HG02943 (cell line): ENCODE data around the gene SETD4.

ENCODE experiments used
- ATAC-seq: cut with Tn5 transposase; IDR thresholded peaks from one replicate; pipeline ENCODE4 v1.9.1; 2021; ENCODE audit warnings: mild to moderate bottlenecking, low read depth, moderate library complexity; ENCODE audit not compliant: unreplicated experiment

SETD4 gene

DNA sequence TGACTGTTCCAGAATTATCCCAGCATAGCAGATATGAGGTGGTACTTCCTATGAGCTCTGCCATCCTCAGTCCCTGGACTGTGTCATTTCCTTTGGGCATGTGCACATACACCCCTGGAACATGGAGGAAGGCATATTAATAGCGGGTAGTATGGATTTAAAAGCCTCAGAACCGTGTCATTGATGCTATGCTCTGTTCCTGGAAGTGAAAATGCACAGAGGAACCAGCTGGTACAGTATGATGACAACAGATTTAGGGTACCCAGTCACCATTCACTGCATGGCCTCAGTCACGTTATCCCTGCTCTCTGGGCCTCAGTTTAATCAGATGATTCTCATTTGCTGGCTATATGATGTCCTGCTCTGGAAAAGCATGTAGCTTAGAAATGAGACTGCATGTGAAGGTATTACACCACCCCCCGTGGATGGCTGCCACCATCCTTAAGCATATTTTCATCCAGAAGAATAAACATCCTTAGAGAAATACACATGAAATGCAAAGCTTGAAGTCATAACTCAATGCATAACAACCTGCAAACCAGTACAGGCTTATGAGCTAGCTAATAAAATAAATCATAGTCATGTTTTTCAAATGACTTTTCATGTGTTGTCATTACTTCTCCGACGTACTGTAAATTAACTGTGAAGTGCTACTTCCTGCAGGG, 37.8 kb downstream of the SETD4 start:
- ATAC-seq = no peak

DNA sequence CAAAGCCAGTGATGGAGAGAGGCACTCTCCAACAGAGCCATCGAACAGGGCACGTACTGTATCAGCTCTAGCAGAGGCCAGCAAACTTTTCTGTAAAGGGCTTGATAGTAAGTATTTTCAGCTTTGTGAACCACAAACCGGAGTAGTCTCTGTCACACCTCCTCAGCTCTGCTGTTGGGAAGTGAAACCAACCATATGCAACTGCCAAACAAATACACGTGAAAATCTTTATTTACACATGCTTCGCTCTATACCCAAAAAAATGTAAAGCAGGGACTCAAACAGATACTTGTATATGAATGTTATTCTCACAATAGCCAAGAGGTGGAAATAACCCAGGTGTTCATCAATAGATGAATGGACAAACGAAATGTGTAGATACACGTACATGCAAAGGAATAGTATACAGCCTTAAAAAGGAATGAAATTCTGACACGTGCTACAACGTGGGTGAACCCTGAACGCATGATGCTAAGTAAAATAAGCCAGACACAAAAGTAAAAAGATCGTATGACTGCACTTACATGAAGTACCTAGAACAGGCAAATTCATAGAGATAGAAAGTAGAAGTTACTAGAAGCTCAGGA, 39.0 kb downstream of the SETD4 start:
- ATAC-seq = no peak

DNA sequence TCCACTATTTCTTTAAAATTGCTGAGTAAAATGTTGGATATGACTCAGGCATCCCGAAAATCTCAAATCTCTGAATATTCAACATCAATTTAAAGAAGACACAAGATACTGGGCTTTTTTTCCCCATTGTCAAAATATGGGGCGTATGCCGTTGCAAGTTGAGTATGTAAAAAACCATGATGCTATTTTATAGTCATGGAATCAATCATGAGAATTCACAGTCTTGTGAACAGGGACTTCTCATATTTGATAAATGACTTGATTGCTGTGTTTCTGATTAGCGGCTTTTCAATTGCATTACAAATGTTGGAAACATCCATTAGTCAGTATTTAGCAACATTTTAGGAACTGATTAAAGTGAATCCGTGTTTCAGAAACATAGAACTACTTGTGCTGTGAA, 45.3 kb downstream of the SETD4 start:
- ATAC-seq = no peak

DNA sequence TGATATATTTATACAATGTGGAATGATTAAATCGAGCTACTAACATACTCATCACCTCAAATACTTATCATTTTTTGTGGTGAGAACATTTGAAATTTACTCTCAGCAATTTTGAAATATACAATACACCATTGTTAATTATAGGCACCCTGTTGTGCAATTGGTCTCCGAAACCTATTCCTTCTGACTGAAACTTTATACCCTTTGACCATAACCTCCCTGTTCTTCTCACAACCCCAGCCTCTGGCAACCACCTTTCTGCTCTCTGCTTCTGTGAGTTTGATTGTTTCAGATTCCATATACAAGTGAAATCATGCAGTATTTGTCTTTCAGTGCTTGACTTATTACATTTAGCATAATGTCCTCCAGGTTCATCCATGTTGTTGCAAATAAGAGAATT, 49.5 kb downstream of the SETD4 start:
- ATAC-seq = no peak

DNA sequence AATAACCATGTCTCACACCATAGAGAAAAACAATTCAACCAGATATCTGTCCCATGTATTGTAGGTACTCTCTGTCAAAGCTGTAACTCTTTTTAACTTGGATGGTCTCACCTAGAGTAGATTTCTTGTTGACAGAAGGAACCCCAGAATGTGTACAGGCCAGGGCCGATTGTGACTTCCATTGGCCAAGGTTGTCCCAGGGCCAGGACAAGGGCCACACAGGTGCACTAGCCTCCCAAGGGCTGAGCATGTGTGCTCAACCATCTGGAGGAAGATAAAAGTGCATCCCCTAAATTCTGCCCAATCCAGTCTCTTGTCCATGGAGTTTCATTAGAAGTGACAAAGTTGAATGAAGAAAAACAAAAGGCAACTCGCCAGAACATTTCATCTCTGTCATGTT, 51.8 kb downstream of the SETD4 start:
- ATAC-seq = no peak

DNA sequence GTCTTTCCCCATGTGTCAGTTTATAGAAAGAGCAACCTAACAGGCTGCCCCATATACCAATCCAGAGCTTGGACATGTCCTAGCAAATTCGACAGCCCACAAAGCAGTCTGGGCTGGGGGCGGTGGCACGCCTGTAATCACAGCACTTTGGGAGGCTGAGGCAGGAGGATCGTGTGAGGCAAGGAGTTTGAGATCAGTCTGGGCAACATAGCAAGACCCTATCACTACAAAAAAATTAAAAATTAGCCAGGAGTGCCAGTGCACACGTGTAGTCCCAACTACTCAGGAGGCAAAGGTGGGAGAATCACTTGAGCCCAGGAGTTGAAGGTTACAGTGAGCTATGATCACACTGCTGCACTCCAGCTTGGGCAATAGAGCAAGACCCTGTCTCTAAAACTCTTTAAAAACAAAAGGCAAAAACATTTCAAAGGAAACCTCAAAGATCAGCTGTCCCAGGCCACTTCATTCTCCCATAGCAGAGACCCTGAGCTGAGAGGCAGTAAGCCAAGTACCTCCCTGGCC, 54.4 kb downstream of the SETD4 start:
- no peak for ATAC-seq

DNA sequence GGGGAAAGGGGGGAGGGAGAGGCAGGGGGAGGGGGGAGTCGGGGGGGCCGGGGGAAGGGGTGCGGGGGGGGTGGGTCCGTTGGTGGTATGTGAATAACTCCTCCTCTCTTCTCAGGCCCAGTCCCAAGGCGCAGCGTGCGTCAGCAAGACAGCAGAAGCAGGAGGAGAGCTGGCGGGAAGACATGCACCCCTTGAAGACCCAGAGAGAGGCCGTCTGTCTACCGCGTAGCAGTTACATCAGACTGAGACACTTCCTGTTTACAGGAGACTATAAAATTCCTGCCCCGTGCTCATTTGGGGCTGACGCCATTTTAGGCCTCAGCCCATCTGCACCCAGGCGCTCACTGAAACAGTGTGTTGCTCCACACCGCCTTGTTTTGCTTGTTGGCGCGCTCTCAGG, 55.3 kb downstream of the SETD4 start:
- no peak for ATAC-seq

DNA sequence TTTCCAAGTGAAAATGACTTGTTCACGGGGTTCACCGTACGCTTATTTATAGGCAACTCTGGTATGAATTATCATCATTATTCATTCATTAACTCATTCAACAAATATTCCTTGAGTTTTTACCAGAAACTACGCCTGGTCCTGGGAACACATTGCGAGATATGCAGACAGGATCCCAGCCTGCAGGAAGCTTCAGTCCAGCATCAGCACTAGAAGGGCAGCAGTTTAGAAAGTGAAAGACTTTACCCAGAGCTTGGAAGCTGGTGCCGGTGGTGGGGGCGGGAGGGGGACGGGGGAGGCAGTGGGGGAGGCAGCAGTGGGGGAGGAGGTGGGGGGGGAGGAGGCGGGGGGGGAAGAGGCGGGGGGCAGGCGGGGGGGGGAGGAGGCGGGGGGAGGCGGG, 55.9 kb downstream of the SETD4 start:
- ATAC-seq = no peak

DNA sequence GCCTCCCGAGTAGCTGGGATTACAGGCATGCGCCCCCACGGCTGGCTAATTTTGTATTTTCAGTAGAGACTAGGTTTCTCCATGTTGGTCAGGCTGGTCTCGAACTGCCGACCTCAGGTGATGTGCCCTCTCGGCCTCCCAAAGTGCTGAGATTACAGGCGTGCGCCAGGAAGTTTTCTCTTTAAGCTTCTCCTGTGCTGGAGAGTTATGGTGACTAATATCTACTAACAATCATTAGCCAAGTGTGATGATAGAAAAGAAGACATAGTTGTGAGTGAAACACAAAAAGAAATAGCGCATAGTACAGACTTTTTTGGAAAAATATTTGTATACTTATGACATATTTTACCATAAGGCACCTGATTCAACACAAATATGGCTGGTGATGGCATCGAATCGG, 56.5 kb downstream of the SETD4 start:
- ATAC-seq = no peak

DNA sequence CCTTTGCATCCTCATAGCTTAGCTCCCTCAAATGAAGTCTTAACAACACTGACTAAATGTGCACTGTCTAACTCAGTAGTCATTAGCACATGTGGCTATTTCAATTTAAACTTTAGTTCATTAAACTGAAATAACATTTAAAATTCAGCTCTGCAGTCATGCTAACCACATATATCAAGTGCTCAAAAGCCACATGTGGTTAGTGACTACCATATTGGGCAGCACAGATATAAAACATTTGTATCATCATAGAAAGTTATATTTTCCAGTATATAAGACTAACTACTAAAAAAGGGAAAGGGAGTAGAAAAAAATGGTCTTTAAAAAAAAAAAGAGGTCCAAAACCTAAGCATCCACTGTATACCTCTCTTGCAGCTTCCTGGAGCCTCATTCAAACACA, 64.1 kb downstream of the SETD4 start:
- no peak for ATAC-seq

DNA sequence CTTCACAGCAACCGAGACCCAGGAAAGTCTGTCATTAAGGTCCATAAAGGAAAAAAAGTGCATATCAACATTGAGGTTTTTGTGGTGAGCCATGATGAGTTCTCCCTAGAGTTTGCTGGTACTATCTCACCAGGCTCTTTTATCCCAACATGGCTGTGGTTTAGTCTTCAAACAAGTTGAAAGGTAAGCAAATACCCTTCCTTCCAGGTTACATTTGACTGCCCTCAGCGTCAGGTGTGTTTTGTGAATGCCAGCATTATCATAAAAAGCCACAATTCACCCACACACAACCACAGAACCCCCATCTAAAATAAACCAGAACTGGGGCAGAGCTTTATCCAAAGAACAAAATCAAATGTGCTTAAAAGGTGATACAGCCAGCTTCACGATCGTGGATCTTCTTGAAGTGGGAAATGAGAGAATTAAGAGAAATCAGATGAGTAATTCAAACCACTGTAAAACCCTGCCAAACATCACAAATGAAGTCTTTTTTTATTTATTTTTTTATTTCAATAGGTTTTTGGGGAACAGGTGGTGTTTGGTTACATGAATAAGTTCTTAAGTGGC, 64.7 kb downstream of the SETD4 start:
- ATAC-seq = no peak

DNA sequence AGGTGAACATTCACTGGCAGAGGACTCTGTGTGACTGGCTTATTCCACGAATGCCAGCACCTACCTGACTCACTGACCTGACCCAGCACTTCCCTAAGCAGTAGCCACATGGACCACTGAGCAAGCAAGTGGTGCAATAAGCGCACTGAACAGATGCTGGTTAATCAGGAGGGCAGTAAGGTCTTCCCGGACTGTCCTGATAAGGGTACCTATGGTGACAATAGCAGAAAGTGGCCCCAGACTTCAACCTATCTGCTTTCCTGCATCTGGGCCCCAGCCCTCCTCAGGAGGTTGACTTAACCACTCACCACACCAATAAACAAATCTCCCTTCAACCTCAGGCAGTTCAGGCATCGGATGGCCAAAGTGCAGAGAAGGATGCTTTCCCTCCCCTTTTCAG, 65.7 kb downstream of the SETD4 start:
- ATAC-seq = no peak

DNA sequence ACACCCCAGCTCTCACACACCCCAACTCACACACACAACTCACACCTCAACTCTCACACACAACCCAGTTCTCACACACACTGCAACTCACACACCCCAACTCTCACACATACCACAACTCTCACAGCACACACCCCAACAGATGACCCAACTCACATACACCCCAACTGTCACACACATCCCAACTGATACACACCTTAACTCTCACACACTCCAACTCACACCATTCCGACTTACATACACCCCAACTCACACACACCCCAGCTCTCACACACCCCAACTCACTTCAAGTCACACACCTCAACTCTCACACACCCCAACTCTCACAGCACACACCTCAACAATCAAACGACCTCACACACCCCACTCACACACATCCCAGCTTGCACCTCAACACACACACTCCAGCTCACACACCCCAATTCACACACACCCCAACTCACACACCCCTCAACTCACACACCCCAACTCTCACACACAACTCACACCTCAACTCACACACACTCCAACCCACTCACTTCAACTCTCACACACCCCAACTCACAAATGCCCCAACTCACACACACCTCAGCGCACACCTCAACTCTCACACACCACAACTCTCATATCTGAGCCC, 66.3 kb downstream of the SETD4 start:
- ATAC-seq = no peak

DNA sequence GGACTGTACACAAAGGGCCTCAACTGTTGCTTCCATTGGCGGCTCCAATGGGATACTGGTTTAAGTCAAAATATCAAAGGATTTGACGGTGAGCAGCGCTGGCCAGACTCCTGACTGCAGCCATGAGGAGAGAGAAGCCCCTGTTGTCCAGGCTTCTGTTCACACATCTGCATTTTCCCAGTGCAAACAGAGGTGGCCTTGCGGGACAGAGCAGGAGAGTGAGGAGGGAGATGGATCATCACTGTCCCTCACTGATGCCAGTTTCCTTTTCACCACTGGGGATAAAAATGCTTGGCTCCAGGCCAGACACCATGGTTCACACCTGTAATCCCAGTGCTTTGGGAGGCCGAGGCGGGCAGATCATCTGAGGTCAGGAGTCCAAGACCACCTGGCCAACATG, 69.2 kb downstream of the SETD4 start:
- no peak for ATAC-seq

DNA sequence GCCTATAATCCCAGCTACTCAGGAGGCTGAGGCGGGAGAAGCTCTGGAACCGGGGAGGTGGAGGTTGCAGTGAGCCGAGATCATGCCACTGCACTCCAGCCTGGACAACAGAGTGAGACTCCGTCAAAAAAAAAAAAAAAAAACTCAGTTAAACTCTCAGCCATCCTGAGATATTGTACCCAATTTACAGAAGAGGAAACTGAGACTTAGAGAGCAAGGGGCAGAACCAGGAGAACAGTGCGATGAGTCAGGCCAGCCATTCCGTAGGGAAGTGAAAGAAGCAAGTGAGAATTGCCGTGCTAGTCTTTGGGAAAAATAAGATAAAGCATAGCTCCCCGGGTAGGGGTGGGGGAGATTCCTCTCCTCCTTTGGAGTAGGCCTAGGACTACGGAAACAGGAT, 69.7 kb downstream of the SETD4 start:
- no peak for ATAC-seq

DNA sequence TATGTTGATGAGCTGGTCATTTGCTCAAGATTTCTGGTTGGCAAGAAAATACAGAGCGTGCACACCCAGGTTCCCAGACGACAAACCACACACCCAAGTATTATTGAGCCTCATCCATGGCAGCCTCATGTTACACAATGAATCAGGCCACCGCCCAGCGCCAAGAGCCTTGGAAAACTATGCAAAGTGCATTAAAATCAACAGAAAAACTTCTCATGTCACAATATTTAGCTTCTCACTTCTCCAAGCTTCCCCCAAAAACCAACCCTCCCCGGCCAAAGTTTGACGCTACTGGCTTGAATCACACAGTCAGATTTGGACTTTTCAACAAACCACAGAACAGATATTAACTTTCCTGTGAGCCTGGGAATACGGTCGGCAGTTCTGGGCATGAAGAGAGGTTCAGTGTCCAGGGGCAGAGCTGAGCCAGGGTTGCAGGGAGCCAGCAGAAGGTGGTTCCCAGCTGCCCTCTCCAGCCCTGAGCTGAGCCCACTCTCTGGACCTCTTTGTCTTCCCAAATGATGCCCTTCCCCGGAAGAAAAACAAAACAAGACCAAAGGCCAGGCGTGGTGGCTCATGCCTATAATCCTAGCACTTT, 71.1 kb downstream of the SETD4 start:
- no peak for ATAC-seq

DNA sequence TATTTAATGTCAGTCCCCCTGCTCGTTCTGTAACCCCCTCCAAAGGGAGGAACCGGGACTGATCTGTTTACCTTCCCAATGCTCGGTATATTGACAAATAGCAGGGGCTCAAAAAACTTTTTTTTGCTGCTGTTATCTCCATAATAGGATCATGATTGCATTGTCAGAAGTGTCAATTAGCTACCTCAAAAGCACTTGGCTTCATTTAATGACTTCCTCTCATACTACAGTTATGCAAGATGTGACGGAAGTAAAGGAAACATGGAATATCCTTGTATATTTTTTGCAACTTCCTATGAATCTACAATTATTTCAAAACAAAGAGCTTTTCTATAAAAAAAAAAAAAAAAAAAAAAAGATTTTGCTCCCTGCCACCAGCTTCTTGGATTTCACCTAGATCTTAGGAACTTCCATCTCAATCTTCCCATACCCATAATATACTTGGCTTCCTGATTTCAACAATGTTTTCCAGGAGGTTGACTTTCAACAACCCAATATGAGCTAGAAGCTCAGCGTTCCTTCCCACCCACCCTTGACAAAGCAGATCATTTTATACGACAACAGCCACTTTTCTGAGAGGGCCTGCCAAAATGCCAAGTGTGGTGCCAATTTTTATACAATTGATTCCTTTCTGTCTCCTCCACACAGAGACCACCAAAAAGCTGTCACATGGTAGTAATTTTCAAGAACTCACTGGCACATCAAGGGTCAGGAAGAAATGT, 71.7 kb downstream of the SETD4 start:
- no peak for ATAC-seq

DNA sequence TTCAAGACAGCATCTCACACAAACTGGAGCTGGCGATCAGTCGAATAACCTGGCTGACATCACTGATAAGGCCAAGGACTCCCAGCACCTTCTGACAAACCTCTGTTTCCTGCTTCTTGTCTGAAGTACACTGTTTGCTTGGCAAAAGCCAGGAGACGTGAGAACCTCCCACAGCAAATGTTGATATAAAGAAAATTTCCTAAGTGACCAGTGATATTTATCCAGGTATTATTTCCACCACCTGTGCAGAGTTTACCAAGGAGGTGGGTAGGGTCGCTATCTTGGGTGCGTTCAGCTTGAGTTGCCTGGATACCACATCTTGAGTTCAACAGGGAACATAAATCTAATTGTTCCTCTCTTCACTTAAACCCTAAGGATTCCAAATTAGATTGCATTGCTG, 72.9 kb downstream of the SETD4 start:
- no peak for ATAC-seq

DNA sequence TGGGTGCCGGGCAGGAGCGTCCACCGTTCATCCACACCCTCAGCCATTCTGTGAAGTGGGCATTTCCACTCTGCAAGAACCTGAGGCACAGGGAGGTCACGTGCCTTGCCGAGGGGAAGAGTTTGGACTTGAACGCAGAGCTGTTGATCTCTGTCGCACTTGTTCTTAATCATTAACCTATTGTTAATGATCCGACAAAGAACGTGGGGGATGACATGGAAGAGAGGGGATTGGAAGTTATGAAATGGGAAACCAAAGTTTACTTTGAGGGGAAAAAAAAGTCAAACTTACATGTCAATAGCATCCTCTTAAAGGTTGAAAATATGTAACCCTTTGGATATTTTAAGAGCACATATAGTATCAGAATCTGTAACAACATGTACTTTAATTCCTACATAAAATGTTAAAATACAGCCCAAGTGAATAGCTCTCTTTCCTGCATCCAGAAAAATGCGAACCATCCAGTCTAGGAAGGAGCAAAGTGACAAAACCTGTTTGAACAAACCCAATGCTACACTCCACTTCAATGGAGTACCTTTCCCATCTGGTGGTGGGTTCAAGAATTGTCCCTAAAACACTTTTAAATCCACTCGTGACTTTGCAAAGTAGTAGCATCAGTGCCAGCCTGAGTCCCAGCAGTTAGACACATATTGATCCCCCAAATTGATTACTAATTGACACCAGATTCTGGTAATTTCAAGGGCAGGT, 75.5 kb downstream of the SETD4 start:
- no peak for ATAC-seq
